HEK293T (cell line): ENCODE results near the gene DTD1.
"Not testable (repeated sequence)": the region's sequence is repeated elsewhere in the genome, so short reads cannot be mapped to it uniquely, and the experiment has no call there.

Source experiments
- CTCF ChIA-PET: fragments of 350-600 bp; formaldehyde crosslinking; extraction: SDS; loops from one replicate; lab custom pipeline; 2021; ENCODE audit warnings: antibody characterized with exemption, inconsistent platforms; lab: Yijun Ruan, JAX
- POLR2A ChIA-PET: fragments of 350-600 bp; formaldehyde crosslinking; extraction: SDS; loops from one replicate; lab custom pipeline; 2020; ENCODE audit warnings: antibody characterized with exemption, inconsistent platforms; lab: Yijun Ruan, JAX
- DNase-seq: peaks from one replicate; pipeline ENCODE4 v3.0.0; 2012; ENCODE audit warnings: mixed read lengths; ENCODE audit errors: extremely low spot score
- ARNT ChIP-seq: fragments of 450-650 bp; IDR thresholded peaks from 2 replicates; pipeline ENCODE4 v1.6.1; 2017; ENCODE audit warnings: mild to moderate bottlenecking
- BHLHE40 ChIP-seq: fragments of 450-650 bp; IDR thresholded peaks from 2 replicates; pipeline ENCODE4 v1.6.1; 2016; ENCODE audit warnings: mild to moderate bottlenecking, moderate library complexity, borderline replicate concordance
- CTBP1 ChIP-seq: fragments of 450-650 bp; IDR thresholded peaks from 2 replicates; pipeline ENCODE4 v1.6.1; 2016; ENCODE audit warnings: borderline replicate concordance
- ELF4 ChIP-seq: fragments of 450-650 bp; IDR thresholded peaks from 2 replicates; pipeline ENCODE4 v1.6.1; 2017; ENCODE audit warnings: antibody characterized with exemption
- FOXA1 ChIP-seq: fragments of 450-650 bp; IDR thresholded peaks from 2 replicates; pipeline ENCODE4 v1.6.1; 2016; ENCODE audit warnings: mild to moderate bottlenecking
- FOXK2 ChIP-seq: fragments of 450-650 bp; IDR thresholded peaks from 2 replicates; pipeline ENCODE4 v1.6.1; 2016; ENCODE audit warnings: mild to moderate bottlenecking
- FOXM1 ChIP-seq: fragments of 450-650 bp; IDR thresholded peaks from 2 replicates; pipeline ENCODE4 v1.6.1; 2017; ENCODE audit warnings: mild to moderate bottlenecking, borderline replicate concordance
- HDGF ChIP-seq: fragments of 450-650 bp; IDR thresholded peaks from 2 replicates; pipeline ENCODE4 v1.6.1; 2017; ENCODE audit warnings: antibody characterized with exemption, borderline replicate concordance
- L3MBTL2 ChIP-seq: fragments of 450-650 bp; conservative IDR thresholded peaks from 2 replicates; pipeline ENCODE4 v1.6.1; 2016; ENCODE audit warnings: mild to moderate bottlenecking
- LEF1 ChIP-seq: fragments of 450-650 bp; IDR thresholded peaks from 2 replicates; pipeline ENCODE4 v1.6.1; 2017; ENCODE audit warnings: mild to moderate bottlenecking, borderline replicate concordance
- NFRKB ChIP-seq: fragments of 450-650 bp; IDR thresholded peaks from 2 replicates; pipeline ENCODE4 v1.6.1; 2016; ENCODE audit warnings: mild to moderate bottlenecking, moderate library complexity
- PKNOX1 ChIP-seq: fragments of 450-650 bp; IDR thresholded peaks from 2 replicates; pipeline ENCODE4 v1.6.1; 2016
- SP1 ChIP-seq: fragments of 450-650 bp; IDR thresholded peaks from 2 replicates; pipeline ENCODE4 v1.6.1; 2017
- SUZ12 ChIP-seq: fragments of 450-650 bp; IDR thresholded peaks from 2 replicates; pipeline ENCODE4 v1.6.1; 2016; ENCODE audit warnings: mild to moderate bottlenecking
- TARDBP ChIP-seq: fragments of 450-650 bp; IDR thresholded peaks from 2 replicates; pipeline ENCODE4 v1.6.1; 2016
- ZNF384 ChIP-seq: fragments of 450-650 bp; IDR thresholded peaks from 2 replicates; pipeline ENCODE4 v1.6.1; 2016

Gene DTD1

GRCh38 chr20:18774207-18774606, 186.4 kb downstream of the DTD1 start:
- TF ChIP-seq LEF1 (no peak), FOXK2 (no peak), SUZ12 (no peak), TARDBP (no peak), NFRKB (no peak), SP1 (no peak), FOXM1 (no peak), ARNT (no peak)
- CTCF ChIA-PET: no interaction called here
- POLR2A ChIA-PET: no interaction called here
- no peak for DNase-seq

DNA sequence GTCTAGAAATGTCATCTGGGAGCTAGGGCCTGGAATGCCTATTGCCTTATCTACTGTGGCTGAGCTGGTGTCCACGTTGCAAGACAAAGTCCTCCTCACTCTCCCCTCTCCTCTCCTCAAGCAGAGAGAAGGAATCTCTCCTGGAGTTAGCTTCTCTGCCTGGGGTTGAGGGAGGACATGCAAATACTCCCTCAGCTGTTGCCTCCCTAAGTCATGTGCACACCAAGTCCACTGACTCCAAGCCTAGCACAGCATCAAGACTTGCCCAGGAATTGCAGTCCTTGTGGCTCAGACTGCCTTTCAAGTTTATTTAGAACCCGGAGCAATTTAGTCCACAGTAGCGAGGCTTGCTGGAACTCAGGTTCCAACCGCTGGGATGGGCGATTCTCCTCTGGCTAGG, 187.8 kb downstream of the DTD1 start:
- CTCF ChIA-PET: no interaction called here
- POLR2A ChIA-PET: interaction anchor here (0.9 kb wide), 1 partner anchor 18 kb away, joined by 3 read pairs; no protein-coding TSS in a partner anchor
- DNase-seq: no peak
- no peak for TF ChIP-seq BHLHE40
- TF ChIP-seq PKNOX1: no peak
- no peak for TF ChIP-seq TARDBP
- TF ChIP-seq ELF4: no peak
- TF ChIP-seq ZNF384: no peak
- TF ChIP-seq CTBP1: no peak
- no peak for TF ChIP-seq FOXA1
- no peak for TF ChIP-seq SP1
- no peak for TF ChIP-seq HDGF
- no peak for TF ChIP-seq ARNT
- TF ChIP-seq L3MBTL2: no peak
- TF ChIP-seq SUZ12: no peak
- no peak for TF ChIP-seq NFRKB
- no peak for TF ChIP-seq FOXK2
- no peak for TF ChIP-seq FOXM1
- TF ChIP-seq LEF1: no peak

DNA sequence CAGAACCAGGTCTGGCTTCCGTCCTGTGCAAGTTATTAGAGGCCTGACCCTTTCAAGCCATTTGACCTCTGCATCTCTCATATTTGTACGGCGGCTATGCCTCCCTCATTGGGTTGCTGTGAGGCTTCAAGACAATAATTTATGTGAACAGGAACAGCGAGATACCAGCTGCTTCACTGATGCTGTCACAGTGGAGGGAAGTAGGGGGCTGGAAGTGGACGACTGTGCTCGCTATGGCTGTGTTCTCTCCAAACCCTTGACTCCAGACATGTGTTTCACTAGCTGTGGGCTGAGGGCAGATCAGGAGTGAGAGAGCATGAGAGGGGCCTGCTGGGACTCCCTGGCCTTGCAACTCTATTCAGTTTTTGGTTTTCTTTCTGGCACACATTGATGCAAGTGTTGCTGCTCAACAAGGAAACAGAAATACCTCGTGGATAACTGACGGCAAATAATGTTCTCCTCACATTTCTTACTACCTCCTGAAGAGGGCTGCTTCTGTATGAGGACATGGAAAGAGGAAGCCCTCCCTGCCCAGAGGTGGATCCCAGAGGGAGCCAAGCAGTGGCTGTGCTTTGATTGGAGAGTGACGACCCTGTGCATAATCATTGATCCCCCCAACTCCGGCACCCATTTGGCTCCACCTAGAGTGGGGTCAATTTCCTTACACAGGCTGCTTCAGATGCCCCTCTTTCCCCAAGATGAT, 191.0 kb downstream of the DTD1 start:
- CTCF ChIA-PET: no interaction called here
- TF ChIP-seq HDGF: no peak
- TF ChIP-seq FOXA1: no peak
- no peak for TF ChIP-seq FOXM1
- TF ChIP-seq SP1: no peak
- TF ChIP-seq SUZ12: no peak
- no peak for TF ChIP-seq L3MBTL2
- no peak for TF ChIP-seq ELF4
- no peak for TF ChIP-seq BHLHE40
- TF ChIP-seq PKNOX1: no peak
- TF ChIP-seq FOXK2: no peak
- TF ChIP-seq TARDBP: no peak
- TF ChIP-seq ZNF384: no peak
- TF ChIP-seq NFRKB: no peak
- no peak for TF ChIP-seq ARNT
- no peak for TF ChIP-seq CTBP1
- no peak for TF ChIP-seq LEF1

DNA sequence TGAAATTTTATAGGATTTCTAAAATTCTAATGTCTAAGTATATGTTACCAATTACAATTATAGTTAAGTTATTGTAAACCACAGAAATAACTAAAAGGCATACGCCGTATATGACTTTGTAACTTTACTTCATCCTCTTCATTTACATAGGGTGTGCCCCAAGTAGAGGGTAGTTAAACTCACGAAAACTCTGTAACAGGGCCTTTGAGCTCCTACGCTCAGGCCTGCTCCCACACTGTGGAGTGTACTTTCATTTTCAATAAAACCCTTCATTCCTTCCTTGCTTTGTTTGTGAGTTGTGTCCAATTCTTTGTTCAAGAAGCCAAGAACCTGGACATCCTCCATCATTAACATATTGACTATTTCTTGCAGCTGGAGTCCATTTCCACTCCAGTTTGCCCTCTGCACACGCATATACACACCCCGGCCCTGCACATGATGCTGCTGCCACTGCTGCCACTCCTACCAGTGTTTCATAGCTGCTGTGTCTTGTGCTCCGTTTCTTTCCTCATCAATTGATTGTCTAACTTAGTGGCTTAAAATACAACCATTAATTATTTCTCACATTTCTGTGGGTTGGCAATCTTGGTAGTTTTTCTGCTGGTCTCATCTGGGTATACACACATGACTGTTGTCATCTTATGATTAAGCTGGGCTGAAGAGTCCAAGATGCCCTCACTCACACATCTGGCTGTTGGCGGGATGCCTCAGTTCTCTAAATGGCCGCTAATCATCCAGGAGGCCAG, 192.7 kb downstream of the DTD1 start:
- DNase-seq: no peak
- ChIA-PET POLR2A (no interaction called here), CTCF (no interaction called here)
- TF ChIP-seq SP1: no peak
- TF ChIP-seq BHLHE40: no peak
- no peak for TF ChIP-seq TARDBP
- TF ChIP-seq NFRKB: no peak
- no peak for TF ChIP-seq ARNT
- TF ChIP-seq HDGF: no peak
- TF ChIP-seq L3MBTL2: no peak
- no peak for TF ChIP-seq SUZ12
- TF ChIP-seq FOXA1: no peak

More for the DNA sequence above, 191.0 kb downstream of the DTD1 start:
- POLR2A ChIA-PET: no interaction called here
- no peak for DNase-seq

GRCh38 chr20:18781509-18781908, 193.7 kb downstream of the DTD1 start:
- DNase-seq: no peak
- ChIA-PET CTCF (no interaction called here), POLR2A (no interaction called here)
- TF ChIP-seq HDGF (no peak), SP1 (no peak), FOXK2 (no peak), ZNF384 (no peak), ELF4 (no peak), FOXM1 (no peak), BHLHE40 (no peak), CTBP1 (no peak)

GRCh38 chr20:18783385-18783959, 195.6 kb downstream of the DTD1 start:
- ChIA-PET CTCF (no interaction called here), POLR2A (no interaction called here)
- TF ChIP-seq FOXK2: no peak
- no peak for TF ChIP-seq L3MBTL2
- no peak for TF ChIP-seq FOXA1
- TF ChIP-seq ELF4: no peak
- no peak for TF ChIP-seq HDGF
- no peak for TF ChIP-seq NFRKB
- TF ChIP-seq FOXM1: no peak
- no peak for TF ChIP-seq ARNT
- no peak for TF ChIP-seq CTBP1
- TF ChIP-seq BHLHE40: no peak
- no peak for DNase-seq

DNA sequence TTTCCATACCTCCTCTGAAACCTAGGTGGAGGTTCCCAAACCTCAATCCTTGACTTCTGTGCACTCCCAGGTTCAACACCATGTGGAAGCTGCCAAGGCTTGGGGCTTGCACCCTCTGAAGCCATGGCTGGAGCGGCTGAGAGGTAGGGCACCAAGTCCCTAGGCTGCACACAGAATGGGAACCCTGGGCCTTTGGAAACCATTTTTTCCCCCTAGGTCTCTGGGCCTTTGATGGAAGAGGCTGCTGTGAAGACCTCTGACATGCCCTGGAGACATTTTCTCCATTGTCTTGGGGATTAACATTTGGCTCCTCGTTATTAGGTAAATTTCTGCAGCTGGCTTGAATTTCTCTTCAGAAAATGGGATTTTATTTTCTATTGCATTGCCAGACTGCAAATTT, 199.2 kb downstream of the DTD1 start:
- CTCF ChIA-PET, POLR2A ChIA-PET, DNase-seq: not testable (repeated sequence)
